ENCODE measurements around the gene LTBP1.

The LTBP1 gene

DNA sequence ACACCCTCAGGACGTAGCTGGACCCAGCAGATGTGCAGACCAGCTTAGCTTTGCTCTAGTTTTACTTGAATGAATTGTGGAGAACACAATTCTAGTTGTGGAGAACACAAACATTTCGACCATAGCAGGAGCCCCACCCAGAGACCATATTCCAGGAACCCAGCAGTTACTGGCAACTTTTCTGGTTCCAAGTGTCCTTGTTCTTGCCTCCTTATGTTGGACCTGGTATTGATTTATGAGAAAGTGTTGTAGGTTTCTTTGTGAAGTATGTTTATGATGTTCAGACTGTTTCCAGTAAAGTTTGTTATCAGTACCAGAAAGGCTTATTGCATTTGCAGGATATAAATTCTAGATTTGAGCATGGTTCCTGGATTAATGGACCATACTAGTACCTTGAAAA lies 51.0 kb downstream of the LTBP1 start:
- TF ChIP-seq TAF1 (IDR thresholded peaks at IDR 0.05; ENCODE audit: borderline replicate concordance, low read depth, low read length), result no peak
- TF ChIP-seq POLR2A (IDR thresholded peaks at IDR 0.05; ENCODE audit: low read depth, low read length), result no peak
- TF ChIP-seq POLR2AphosphoS5 (IDR thresholded peaks at IDR 0.05; ENCODE audit: low read depth, low read length), result no peak
- DNase-seq (ENCODE audit: insufficient read length), result no peak
- no peak for FAIRE-seq

DNA sequence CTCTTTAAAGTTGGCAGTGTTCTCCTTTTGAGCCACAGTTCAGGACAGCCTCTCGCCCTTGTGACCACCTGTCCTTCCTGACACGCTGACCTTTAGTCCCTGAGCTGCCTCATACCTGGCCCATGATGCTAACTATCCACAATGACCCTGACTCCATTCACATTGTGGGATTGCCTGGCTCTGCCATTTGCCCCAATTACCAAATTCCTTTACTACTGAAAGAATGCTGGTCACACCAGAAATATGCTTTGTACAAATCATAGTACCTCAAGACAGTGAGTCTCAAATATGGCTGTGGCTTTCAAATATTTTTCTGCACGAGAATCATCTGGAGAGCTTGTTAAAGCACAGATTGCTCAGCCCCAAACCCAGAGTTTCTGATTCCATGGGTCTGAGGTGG lies 54.2 kb downstream of the LTBP1 start:
- TF ChIP-seq POLR2A (IDR thresholded peaks at IDR 0.05; ENCODE audit: low read depth, low read length) (no peak), POLR2AphosphoS5 (IDR thresholded peaks at IDR 0.05; ENCODE audit: low read depth, low read length) (no peak), TAF1 (IDR thresholded peaks at IDR 0.05; ENCODE audit: borderline replicate concordance, low read depth, low read length) (no peak)
- FAIRE-seq, result no peak
- DNase-seq (ENCODE audit: insufficient read length), result no peak

DNA sequence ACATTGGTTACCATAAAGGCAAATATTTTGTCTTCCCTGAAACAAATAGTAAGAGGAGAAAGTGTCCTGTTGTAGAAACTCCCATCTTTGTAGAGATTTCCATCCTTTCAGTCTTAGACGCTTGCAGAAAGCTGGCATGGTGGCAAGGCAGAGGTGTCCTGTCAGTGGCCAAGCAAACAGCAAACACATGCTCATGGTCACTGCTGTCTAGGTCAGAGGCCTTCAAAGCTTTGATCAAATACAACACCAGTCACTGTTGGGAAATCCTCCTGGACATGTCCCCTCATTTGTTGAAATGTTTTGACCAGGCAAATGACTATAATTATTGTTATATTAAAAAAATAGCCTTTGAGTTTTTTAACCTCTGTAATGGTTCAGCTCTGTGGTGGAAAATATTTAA lies 55.1 kb downstream of the LTBP1 start:
- no peak for DNase-seq (ENCODE audit: insufficient read length)
- TF ChIP-seq POLR2A (IDR thresholded peaks at IDR 0.05; ENCODE audit: low read depth, low read length) (no peak), POLR2AphosphoS5 (IDR thresholded peaks at IDR 0.05; ENCODE audit: low read depth, low read length) (no peak), TAF1 (IDR thresholded peaks at IDR 0.05; ENCODE audit: borderline replicate concordance, low read depth, low read length) (no peak)
- FAIRE-seq, result no peak

DNA sequence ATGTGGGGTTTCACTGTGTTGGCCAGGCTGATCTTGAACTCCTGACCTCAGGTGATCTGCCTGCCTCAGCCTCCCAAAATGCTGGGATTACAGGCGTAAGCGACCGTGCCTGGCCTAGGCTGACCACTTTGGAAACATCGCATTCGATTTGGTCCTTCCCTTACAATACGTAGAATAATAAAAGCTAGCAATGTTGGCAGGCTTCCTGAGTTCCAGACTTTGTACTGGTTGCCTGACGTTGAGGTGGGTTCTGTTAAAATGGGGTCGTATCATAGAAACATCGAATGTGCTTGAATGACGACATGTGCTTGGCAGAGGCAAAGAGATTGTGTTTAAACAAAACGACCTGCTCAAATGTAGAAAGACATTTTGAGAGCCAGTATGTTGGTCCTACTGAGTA lies 56.1 kb downstream of the LTBP1 start:
- TF ChIP-seq POLR2A (IDR thresholded peaks at IDR 0.05; ENCODE audit: low read depth, low read length) (no peak), POLR2AphosphoS5 (IDR thresholded peaks at IDR 0.05; ENCODE audit: low read depth, low read length) (no peak), TAF1 (IDR thresholded peaks at IDR 0.05; ENCODE audit: borderline replicate concordance, low read depth, low read length) (no peak)
- FAIRE-seq (no peak), DNase-seq (ENCODE audit: insufficient read length) (no peak)

DNA sequence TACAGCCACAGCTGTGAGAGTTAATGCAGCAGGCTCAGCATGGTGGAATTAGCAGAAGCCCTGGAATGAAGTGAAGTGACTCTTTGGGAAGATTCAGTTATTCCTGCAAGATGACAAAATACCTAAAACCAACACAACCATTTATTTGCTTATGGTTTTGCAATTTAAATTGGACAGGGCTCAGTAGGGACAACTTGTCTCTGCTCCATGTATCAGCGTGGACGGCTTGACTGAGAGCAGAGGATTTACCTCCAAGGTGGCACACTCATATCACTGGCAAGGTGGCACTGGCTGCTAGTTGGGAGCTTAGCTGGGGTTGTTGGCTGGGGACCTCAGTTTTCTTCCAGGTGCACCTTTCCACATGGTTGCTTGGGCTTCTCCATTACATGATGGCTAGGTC lies 58.3 kb downstream of the LTBP1 start:
- FAIRE-seq (no peak), DNase-seq (ENCODE audit: insufficient read length) (no peak)
- TF ChIP-seq POLR2AphosphoS5 (IDR thresholded peaks at IDR 0.05; ENCODE audit: low read depth, low read length), result no peak
- TF ChIP-seq POLR2A (IDR thresholded peaks at IDR 0.05; ENCODE audit: low read depth, low read length), result no peak
- TF ChIP-seq TAF1 (IDR thresholded peaks at IDR 0.05; ENCODE audit: borderline replicate concordance, low read depth, low read length), result no peak

DNA sequence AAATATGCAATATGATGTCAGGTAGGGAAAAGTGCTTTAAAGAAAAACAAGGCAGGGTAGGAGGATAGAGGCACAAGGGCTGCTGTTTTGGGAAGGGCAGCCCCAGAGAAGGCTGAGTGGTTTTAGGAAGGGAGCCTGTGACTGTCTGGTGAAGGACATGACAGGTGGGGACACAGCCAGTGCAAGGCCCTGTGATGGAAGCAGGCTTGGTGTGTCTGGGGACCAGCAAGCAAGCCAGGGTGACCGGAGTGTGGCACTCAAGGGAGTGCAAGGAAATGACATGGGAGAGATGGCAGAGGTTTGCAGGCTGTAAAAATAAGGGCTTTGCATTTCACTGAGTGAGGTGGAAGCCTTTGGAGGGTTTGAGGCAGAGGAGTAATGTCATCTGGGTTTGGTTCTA lies 62.0 kb downstream of the LTBP1 start:
- FAIRE-seq, result no peak
- no peak for DNase-seq (ENCODE audit: insufficient read length)
- TF ChIP-seq TAF1 (IDR thresholded peaks at IDR 0.05; ENCODE audit: borderline replicate concordance, low read depth, low read length) (no peak), POLR2AphosphoS5 (IDR thresholded peaks at IDR 0.05; ENCODE audit: low read depth, low read length) (no peak), POLR2A (IDR thresholded peaks at IDR 0.05; ENCODE audit: low read depth, low read length) (no peak)

DNA sequence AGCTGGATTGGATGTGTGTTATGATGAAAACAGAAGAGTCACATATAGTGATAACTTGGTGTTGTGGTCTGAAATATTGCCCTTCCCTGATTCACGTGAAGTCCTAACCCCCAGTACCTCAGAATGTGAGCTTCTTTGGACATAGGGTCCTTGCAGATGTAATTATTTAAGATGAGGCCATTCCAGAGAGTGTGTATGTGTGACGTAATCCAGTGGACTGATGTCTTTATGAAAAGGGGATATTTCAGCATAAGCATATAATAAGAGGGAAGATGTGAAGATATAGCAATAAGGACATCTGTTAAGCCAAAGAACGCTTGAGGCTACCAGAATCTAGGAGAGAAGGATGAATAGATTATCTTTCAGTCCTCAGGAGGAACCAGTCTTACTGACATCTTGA lies 62.5 kb downstream of the LTBP1 start:
- FAIRE-seq, result no peak
- TF ChIP-seq POLR2AphosphoS5 (IDR thresholded peaks at IDR 0.05; ENCODE audit: low read depth, low read length) (no peak), TAF1 (IDR thresholded peaks at IDR 0.05; ENCODE audit: borderline replicate concordance, low read depth, low read length) (no peak), POLR2A (IDR thresholded peaks at IDR 0.05; ENCODE audit: low read depth, low read length) (no peak)

DNA sequence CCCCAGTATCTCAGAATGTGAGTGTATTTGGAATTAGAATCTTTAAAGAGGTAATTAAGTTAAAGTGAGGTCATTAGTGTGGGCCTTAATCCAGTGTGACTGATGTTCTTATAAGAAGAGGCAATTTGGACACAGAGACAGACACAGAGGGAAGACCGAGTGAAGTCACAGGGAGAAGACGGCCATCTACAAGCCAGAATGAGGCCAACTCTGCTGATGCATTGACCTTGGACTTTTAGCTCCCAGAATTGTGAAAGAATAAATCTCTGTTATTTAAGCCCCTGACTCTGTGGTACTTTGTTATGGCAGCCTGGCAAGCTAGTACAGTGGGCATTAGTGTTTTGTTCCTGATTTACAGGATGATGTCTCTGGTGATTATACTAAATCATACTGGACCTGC lies 64.6 kb downstream of the LTBP1 start:
- TF ChIP-seq TAF1 (IDR thresholded peaks at IDR 0.05; ENCODE audit: borderline replicate concordance, low read depth, low read length), result no peak
- no peak for TF ChIP-seq POLR2A (IDR thresholded peaks at IDR 0.05; ENCODE audit: low read depth, low read length)
- no peak for TF ChIP-seq POLR2AphosphoS5 (IDR thresholded peaks at IDR 0.05; ENCODE audit: low read depth, low read length)
- no peak for FAIRE-seq

More for the DNA sequence above, 62.5 kb downstream of the LTBP1 start:
- no peak for DNase-seq (ENCODE audit: insufficient read length)

DNA sequence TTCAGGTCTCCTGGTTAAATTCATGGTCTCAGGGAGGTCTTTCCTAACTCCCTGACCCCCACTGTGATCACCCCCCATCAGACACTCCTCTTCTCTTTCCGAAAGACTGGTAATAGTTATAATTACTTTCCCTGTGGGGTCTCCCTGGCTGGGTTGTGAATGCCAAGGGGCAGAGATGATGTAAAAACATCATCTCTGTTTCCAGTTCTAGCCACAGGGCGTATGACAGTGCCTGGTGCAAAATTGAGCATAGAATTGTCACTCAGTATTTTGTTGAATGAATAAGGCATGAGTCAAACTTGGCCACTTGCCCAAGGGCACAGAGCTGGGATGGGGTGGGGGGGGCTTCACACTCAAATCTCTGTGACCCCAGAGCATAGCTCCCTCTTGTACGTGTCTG lies 65.2 kb downstream of the LTBP1 start:
- no peak for FAIRE-seq
- no peak for DNase-seq (ENCODE audit: insufficient read length)
- no peak for TF ChIP-seq TAF1 (IDR thresholded peaks at IDR 0.05; ENCODE audit: borderline replicate concordance, low read depth, low read length)
- TF ChIP-seq POLR2A (IDR thresholded peaks at IDR 0.05; ENCODE audit: low read depth, low read length), result no peak
- no peak for TF ChIP-seq POLR2AphosphoS5 (IDR thresholded peaks at IDR 0.05; ENCODE audit: low read depth, low read length)

More for the DNA sequence above, 64.6 kb downstream of the LTBP1 start:
- DNase-seq (ENCODE audit: insufficient read length), result no peak

DNA sequence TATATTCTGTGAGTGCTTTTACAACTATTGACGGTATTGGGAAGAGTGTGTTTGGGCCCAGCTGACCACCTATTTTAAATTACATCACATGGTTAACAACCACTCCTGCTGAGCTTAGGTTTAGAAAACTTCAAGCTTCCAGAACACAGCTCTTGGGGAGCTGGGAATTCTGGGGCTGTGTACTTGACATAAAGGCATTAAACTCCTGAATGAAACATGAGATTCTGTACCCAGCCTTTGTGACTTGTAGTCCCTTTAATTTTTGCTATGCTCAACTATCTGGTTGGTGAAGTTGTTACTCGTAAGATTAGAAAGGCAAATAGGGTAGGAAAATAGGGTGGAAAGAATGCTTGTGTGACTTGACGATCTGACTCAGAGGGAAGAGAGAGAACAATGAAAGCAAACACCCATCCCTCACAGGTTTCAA lies 66.9 kb downstream of the LTBP1 start:
- no peak for FAIRE-seq
- no peak for DNase-seq (ENCODE audit: insufficient read length)
- TF ChIP-seq TAF1 (IDR thresholded peaks at IDR 0.05; ENCODE audit: borderline replicate concordance, low read depth, low read length) (no peak), POLR2A (IDR thresholded peaks at IDR 0.05; ENCODE audit: low read depth, low read length) (no peak), POLR2AphosphoS5 (IDR thresholded peaks at IDR 0.05; ENCODE audit: low read depth, low read length) (no peak)

DNA sequence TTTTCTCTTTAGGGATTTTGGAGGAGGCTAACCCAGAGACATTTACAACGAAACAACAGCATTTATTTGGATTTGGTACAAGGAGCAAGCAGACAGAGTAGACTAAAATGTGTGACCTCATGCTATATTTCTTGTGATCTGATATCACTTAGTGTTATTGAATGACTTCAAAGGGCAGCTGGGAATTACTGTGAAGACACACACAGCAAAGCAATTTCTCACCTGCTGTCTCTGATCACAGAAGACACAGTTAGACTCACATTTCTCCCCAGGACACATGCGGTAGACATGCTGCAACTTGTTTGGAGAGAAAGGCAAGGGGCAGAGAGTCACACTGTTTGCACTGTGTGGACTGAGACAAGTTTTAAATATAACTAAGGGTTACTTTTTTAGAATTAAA lies 67.5 kb downstream of the LTBP1 start:
- no peak for TF ChIP-seq TAF1 (IDR thresholded peaks at IDR 0.05; ENCODE audit: borderline replicate concordance, low read depth, low read length)
- TF ChIP-seq POLR2AphosphoS5 (IDR thresholded peaks at IDR 0.05; ENCODE audit: low read depth, low read length), result no peak
- TF ChIP-seq POLR2A (IDR thresholded peaks at IDR 0.05; ENCODE audit: low read depth, low read length), result no peak
- FAIRE-seq (no peak), DNase-seq (ENCODE audit: insufficient read length) (no peak)

DNA sequence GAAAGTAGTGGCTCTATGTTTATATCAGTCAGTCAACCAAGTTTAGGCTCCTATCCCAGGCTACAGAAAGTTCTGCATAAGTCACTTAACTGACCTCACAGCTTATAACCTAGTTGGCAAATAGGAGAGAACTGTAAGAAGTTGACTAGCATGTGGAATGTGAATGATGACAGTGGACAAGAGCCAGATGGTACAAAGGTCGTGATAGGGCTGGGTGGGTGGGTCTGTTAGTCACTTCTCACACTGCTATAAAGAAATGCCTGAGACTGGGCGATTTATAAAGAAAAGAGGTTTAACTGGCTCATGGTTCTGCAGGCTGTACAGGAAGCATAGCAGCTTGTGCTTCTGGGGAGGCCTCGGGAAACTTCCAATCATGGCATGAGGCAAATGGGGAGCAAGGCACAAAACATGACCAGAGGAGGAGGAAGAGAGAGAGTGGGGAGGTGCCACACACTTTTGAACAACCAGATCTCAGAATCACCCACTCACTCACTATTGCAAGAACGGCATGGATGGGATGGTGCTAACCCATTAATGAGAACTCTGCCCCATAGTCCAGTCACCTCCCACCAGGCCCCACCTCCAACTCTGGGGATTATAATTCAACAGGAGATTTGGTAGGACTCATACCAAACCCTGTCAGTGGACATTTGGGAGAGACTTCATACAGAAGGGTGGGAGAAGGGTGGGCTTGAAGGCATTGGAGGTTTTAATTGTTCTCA lies 68.8 kb downstream of the LTBP1 start:
- FAIRE-seq (no peak), DNase-seq (ENCODE audit: insufficient read length) (no peak)
- TF ChIP-seq POLR2A (IDR thresholded peaks at IDR 0.05; ENCODE audit: low read depth, low read length), result no peak
- TF ChIP-seq TAF1 (IDR thresholded peaks at IDR 0.05; ENCODE audit: borderline replicate concordance, low read depth, low read length), result no peak
- TF ChIP-seq POLR2AphosphoS5 (IDR thresholded peaks at IDR 0.05; ENCODE audit: low read depth, low read length), result no peak

Data from GM12892 (cell line).